H1 (cell line): ENCODE results near the gene MMAA. TPM values are rescaled to one million over a fixed set of nuclear protein-coding genes. Genes with fewer than 3 reads are reported as not detected.

Experiments
- CTCF ChIA-PET: fragments of 300-600 bp; sonication (Branson Sonifier 250); formaldehyde crosslinking; loops from one replicate; lab custom pipeline; 2021; ENCODE audit not compliant: partially characterized antibody; lab: Charles Lee
- POLR2A ChIA-PET: fragments of 300-600 bp; sonication (Branson Sonifier 250); formaldehyde crosslinking; loops from one replicate; lab custom pipeline; 2021; ENCODE audit warnings: inconsistent platforms; ENCODE audit not compliant: partially characterized antibody; lab: Charles Lee
- DNase-seq, 2 experiments: peaks; one replicate each; pipeline versions ENCODE4 v3.0.0 to v3.0.0-alpha.2; 2010 to 2022; ENCODE audit warnings: low spot score in 2 of 2, low read depth in 1 of 2, mixed read lengths in 1 of 2
- FAIRE-seq: peaks from 2 replicates; lab custom pipeline; 2011; peaks lifted over from hg19 to GRCh38; lab: Jason Lieb, UNC
- H2AFZ ChIP-seq: 2 replicates; pipeline ENCODE4 v1.8.1; 2012; ENCODE audit warnings: low read length, inconsistent platforms
- H2AK5ac ChIP-seq: 2 replicates; pipeline ENCODE4 v1.6.1; 2013; ENCODE audit warnings: low read depth, low read length
- H2BK120ac ChIP-seq: replicated peaks from 2 replicates; pipeline ENCODE3; 2013; ENCODE audit warnings: low read depth, low read length, inconsistent platforms
- H2BK12ac ChIP-seq: 2 replicates; pipeline ENCODE4 v1.6.1; 2013; ENCODE audit warnings: low read depth, low read length
- H2BK15ac ChIP-seq: 2 replicates; pipeline ENCODE4 v1.6.1; 2013; ENCODE audit warnings: low read length
- H2BK20ac ChIP-seq: 2 replicates; pipeline ENCODE4 v1.6.1; 2013; ENCODE audit warnings: low read length
- H2BK5ac ChIP-seq: 2 replicates; pipeline ENCODE4 v1.6.1; 2013; ENCODE audit warnings: low read depth, low read length
- H3K14ac ChIP-seq: 2 replicates; pipeline ENCODE4 v1.6.1; 2013; ENCODE audit warnings: inconsistent platforms; ENCODE audit not compliant: insufficient read length
- H3K18ac ChIP-seq: 2 replicates; pipeline ENCODE4 v1.6.1; 2013; ENCODE audit warnings: low read length; ENCODE audit errors: extremely low read depth
- H3K23ac ChIP-seq: 2 replicates; pipeline ENCODE4 v1.6.1; 2013; ENCODE audit warnings: inconsistent platforms; ENCODE audit not compliant: insufficient read length
- H3K23me2 ChIP-seq: 2 replicates; pipeline ENCODE4 v1.6.1; 2013; ENCODE audit warnings: low read depth, low read length
- H3K27ac ChIP-seq: 2 replicates; pipeline ENCODE4 v1.6.1; 2011; ENCODE audit warnings: low read depth, low read length, inconsistent platforms
- H3K27me3 ChIP-seq, 4 experiments: replicated peaks in 1 of 4; 1 replicate in 1 of 4; 2 replicates in 3 of 4; pipeline versions ENCODE4 v1.6.1 to v1.8.1; 2011 to 2013; ENCODE audit warnings: low read length in 3 of 4, mild to moderate bottlenecking in 3 of 4, inconsistent platforms in 2 of 4, mixed read lengths in 2 of 4, moderate library complexity in 1 of 4; ENCODE audit not compliant: control insufficient read depth in 3 of 4, insufficient read depth in 3 of 4; ENCODE audit errors: extremely low read depth in 1 of 4
- H3K36me3 ChIP-seq, 4 experiments: 2 replicates each; pipeline versions ENCODE4 v1.6.1 to v1.8.1; 2011 to 2013; ENCODE audit warnings: mild to moderate bottlenecking in 4 of 4, low read length in 3 of 4, moderate library complexity in 2 of 4, control low read depth in 1 of 4, inconsistent platforms in 1 of 4; ENCODE audit not compliant: insufficient read depth in 4 of 4, control insufficient read depth in 2 of 4
- H3K4ac ChIP-seq: replicated peaks from 2 replicates; pipeline ENCODE3; 2013; ENCODE audit warnings: low read length, low read depth, mixed read lengths, inconsistent platforms; ENCODE audit not compliant: insufficient read length
- H3K4me1 ChIP-seq, 4 experiments: replicated peaks in 1 of 4; 1 replicate in 1 of 4; 2 replicates in 3 of 4; pipeline versions ENCODE4 v1.6.1 to v1.8.1; 2011 to 2013; ENCODE audit warnings: low read length in 3 of 4, inconsistent platforms in 2 of 4, mixed read lengths in 1 of 4; ENCODE audit not compliant: insufficient read depth in 4 of 4, control insufficient read depth in 3 of 4
- H3K4me2 ChIP-seq, 2 experiments: 2 replicates each; pipeline versions ENCODE4 v1.6.1 to v1.8.1; 2011 to 2013; ENCODE audit warnings: low read depth in 2 of 2, low read length in 2 of 2, control low read depth in 1 of 2, inconsistent platforms in 1 of 2, mild to moderate bottlenecking in 1 of 2; ENCODE audit not compliant: insufficient read depth in 1 of 2
- H3K4me3 ChIP-seq, 4 experiments: fragments of 200-600, 300-600 bp in 1 of 4; sonication (generic), shearing (Covaris generic), sonication (Bioruptor Twin) in 1 of 4; 2 replicates each; pipeline versions ENCODE4 v1.5.1 to v1.8.1; 2011 to 2016; ENCODE audit warnings: low read length in 4 of 4, low read depth in 3 of 4, control low read depth in 2 of 4, inconsistent platforms in 2 of 4, mild to moderate bottlenecking in 2 of 4, mixed read lengths in 1 of 4, moderate library complexity in 1 of 4; ENCODE audit not compliant: insufficient read depth in 2 of 4; ENCODE audit errors: extremely low read depth in 1 of 4
- H3K56ac ChIP-seq: replicated peaks from 2 replicates; pipeline ENCODE3; 2013; ENCODE audit warnings: low read depth, mild to moderate bottlenecking, mixed read lengths, low read length, inconsistent platforms; ENCODE audit not compliant: insufficient read length
- H3K79me1 ChIP-seq: 2 replicates; pipeline ENCODE4 v1.6.1; 2013; ENCODE audit warnings: low read depth, low read length, control low read depth
- H3K79me2 ChIP-seq, 2 experiments: 2 replicates each; pipeline versions ENCODE4 v1.6.1 to v1.8.1; 2012 to 2013; ENCODE audit warnings: low read length in 2 of 2, mild to moderate bottlenecking in 2 of 2, inconsistent platforms in 1 of 2; ENCODE audit not compliant: insufficient read depth in 2 of 2, control insufficient read depth in 1 of 2
- H3K9ac ChIP-seq, 4 experiments: replicated peaks in 1 of 4; 1 replicate in 1 of 4; 2 replicates in 3 of 4; pipeline versions ENCODE4 v1.6.1 to v1.8.1; 2011 to 2013; ENCODE audit warnings: low read depth in 3 of 4, low read length in 3 of 4, control low read depth in 2 of 4, mild to moderate bottlenecking in 2 of 4, moderate library complexity in 2 of 4, inconsistent platforms in 1 of 4; ENCODE audit errors: extremely low read depth in 1 of 4
- H3K9me3 ChIP-seq, 2 experiments: 2 replicates each; pipeline versions ENCODE4 v1.6.1 to v1.8.1; 2012 to 2013; ENCODE audit warnings: mild to moderate bottlenecking in 2 of 2, moderate library complexity in 2 of 2, control low read depth in 1 of 2, inconsistent platforms in 1 of 2, low read depth in 1 of 2, low read length in 1 of 2, mixed read lengths in 1 of 2; ENCODE audit not compliant: insufficient read depth in 2 of 2
- H4K20me1 ChIP-seq, 2 experiments: replicated peaks in 1 of 2; 2 replicates each; pipeline versions ENCODE3 to v1.8.1; 2011 to 2013; ENCODE audit warnings: inconsistent platforms in 2 of 2, low read length in 2 of 2, mild to moderate bottlenecking in 1 of 2; ENCODE audit not compliant: insufficient read depth in 2 of 2, control insufficient read depth in 1 of 2
- H4K5ac ChIP-seq: 2 replicates; pipeline ENCODE4 v1.6.1; 2013; ENCODE audit warnings: low read length, low read depth, mixed read lengths, inconsistent platforms; ENCODE audit not compliant: insufficient read length
- H4K8ac ChIP-seq: 2 replicates; pipeline ENCODE4 v1.8.0; 2013; ENCODE audit warnings: mild to moderate bottlenecking, moderate library complexity, low read length, inconsistent platforms; ENCODE audit not compliant: insufficient read depth; ENCODE audit errors: extremely low read depth
- H4K91ac ChIP-seq: replicated peaks from 2 replicates; pipeline ENCODE3; 2013; ENCODE audit warnings: low read length, mixed read lengths, inconsistent platforms; ENCODE audit not compliant: insufficient read length
- HDAC6 ChIP-seq: IDR thresholded peaks from one replicate; pipeline ENCODE4 v1.7.1; 2012; ENCODE audit warnings: low read depth, mild to moderate bottlenecking, inconsistent platforms, low read length, moderate library complexity
- KDM1A ChIP-seq: fragments of 200-600, 300-600 bp; sonication (generic); IDR thresholded peaks from 2 replicates; pipeline ENCODE4 v1.7.1; 2016; ENCODE audit warnings: mild to moderate bottlenecking, low read length, borderline replicate concordance
- KDM4A ChIP-seq: IDR thresholded peaks from one replicate; pipeline ENCODE4 v1.7.1; 2012; ENCODE audit warnings: low read depth, mild to moderate bottlenecking, moderate library complexity, low read length, inconsistent platforms; ENCODE audit not compliant: severe bottlenecking
- NRF1 ChIP-seq: IDR thresholded peaks from 2 replicates; pipeline ENCODE4 v1.6.1; 2011; ENCODE audit warnings: mild to moderate bottlenecking, low read depth, low read length, improper control_type of control experiment
- SIN3A ChIP-seq, 2 experiments: IDR thresholded peaks in 1 of 2; conservative IDR thresholded peaks in 1 of 2; 2 replicates each; pipeline ENCODE4 v1.6.1; 2011 to 2012; ENCODE audit warnings: low read length in 2 of 2, improper control_type of control experiment in 1 of 2, low read depth in 1 of 2, mild to moderate bottlenecking in 1 of 2
- SP2 ChIP-seq: IDR thresholded peaks from 2 replicates; pipeline ENCODE4 v1.6.1; 2012; ENCODE audit warnings: mild to moderate bottlenecking, low read length, inconsistent platforms
- polyA plus RNA-seq, 7 experiments: library from polyadenylated mRNA; depleted of rRNA in 3 of 7; stranded (reverse) in 5 of 7; unstranded in 2 of 7; fragments of >200 nt in 5 of 7; fragments of 200-250 nt in 2 of 7; gene quantifications; 1 replicate in 5 of 7; 2 replicates in 1 of 7; 4 replicates in 1 of 7; pipeline versions ENCODE4 v1.2.1 to v1.2.3, GENCODE V29; 2011 to 2013; ENCODE audit warnings: missing spikeins in 2 of 7, mixed read lengths in 2 of 7
- total RNA-seq: library from RNA; stranded (reverse); fragmentation: NEBNext Ultra II Directional; extraction: Animal tissue kit (Norgen Biotek cat#: 25700); gene quantifications from 2 replicates; pipeline ENCODE4 v1.2.1, GENCODE V29; 2021

The MMAA gene
- total and polyA plus RNA-seq, 2 of the 8 experiments (the other 6 are each of a cell fraction or from before 2014, with no cell fraction given): 0.98 to 4.9 TPM

DNA sequence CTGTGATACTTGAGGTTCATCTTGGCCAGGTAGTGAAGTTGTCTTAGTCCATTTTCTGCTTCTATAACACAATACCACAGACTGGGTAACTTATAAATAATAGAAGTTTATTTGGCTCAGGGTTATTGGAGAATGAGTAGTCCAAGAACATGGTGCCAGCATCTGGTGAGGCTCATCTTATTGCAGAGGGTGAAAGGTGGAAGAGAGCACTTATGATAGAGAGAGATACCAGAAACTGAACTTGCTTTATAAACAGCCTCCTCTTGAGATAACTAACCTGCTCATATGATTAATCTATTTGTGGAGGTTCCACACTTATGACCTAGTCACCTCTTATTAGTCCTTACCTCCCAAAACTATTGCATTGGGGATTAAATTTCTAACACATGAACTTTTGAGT is 62.3 kb downstream of the MMAA start:
- no peak overlapping the region for H2AK5ac ChIP-seq
- H2BK20ac ChIP-seq: no peak overlapping the region
- H3K9me3 ChIP-seq: no peaks in the 10 kb centered on the region; a peak in 1 of 4 replicates
- no peaks in the 10 kb centered on the region for H3K36me3 ChIP-seq
- POLR2A ChIA-PET: no interaction called here
- no peaks in the 10 kb centered on the region for H3K79me1 ChIP-seq
- H3K23me2 ChIP-seq: no peaks in the 10 kb centered on the region
- no peak overlapping the region for H4K5ac ChIP-seq
- no peak overlapping the region for H3K23ac ChIP-seq
- H3K4me2 ChIP-seq: no peak overlapping the region
- no peak overlapping the region for H2BK120ac ChIP-seq
- H3K27me3 ChIP-seq: no peaks in the 10 kb centered on the region
- no peak overlapping the region for H4K8ac ChIP-seq
- no peaks in the 10 kb centered on the region for H3K4me1 ChIP-seq
- no peak overlapping the region for H4K91ac ChIP-seq
- H2BK12ac ChIP-seq: no peak overlapping the region
- H2AFZ ChIP-seq: no peak overlapping the region
- H3K14ac ChIP-seq: no peak overlapping the region
- H3K27ac ChIP-seq: no peak overlapping the region
- H3K56ac ChIP-seq: no peak overlapping the region
- TF ChIP-seq SP2: no peak
- no peak for TF ChIP-seq NRF1
- TF ChIP-seq KDM1A: no peak
- no peak for TF ChIP-seq KDM4A
- no peak for TF ChIP-seq SIN3A (conservative IDR thresholded peaks at IDR 0.05 in 1 of 2, IDR thresholded peaks at IDR 0.05 in 1 of 2; ENCODE audit: low read depth in 1 of 2, low read length in 2 of 2)
- no peak for TF ChIP-seq HDAC6
- H3K4me3 ChIP-seq: no peak overlapping the region
- no peak overlapping the region for H2BK15ac ChIP-seq
- H3K9ac ChIP-seq: no peak overlapping the region
- H3K4ac ChIP-seq: no peak overlapping the region
- CTCF ChIA-PET: no interaction called here
- no peaks in the 10 kb centered on the region for H4K20me1 ChIP-seq
- no peaks in the 10 kb centered on the region for H3K79me2 ChIP-seq
- H3K18ac ChIP-seq: no peak overlapping the region
- FAIRE-seq (no peak), DNase-seq (no peak)
- no peak overlapping the region for H2BK5ac ChIP-seq
